Stimulated activated CD4-positive, alpha-beta T cell treated with anti-CD3 and anti-CD28 coated beads, Interleukin-4, amount 100 ng/mL, for 4 hours (primary cell): ENCODE results near the gene GOPC.
"Not testable (repeated sequence)": the region's sequence is repeated elsewhere in the genome, so short reads cannot be mapped to it uniquely, and the experiment has no call there.

Experiments
- DNase-seq, 2 experiments: peaks; one replicate each; pipeline ENCODE4 v3.0.0-alpha.2; 2020

GOPC gene

GRCh38 chr6:117602151-117602898, at the start of gene GOPC:
Gene GOPC (minus strand): TSS chr6:117602511. CDS start chr6:117602288, 223 bp downstream.
- peak; percentile 87 to 96 for DNase-seq

GRCh38 chr6:117651984-117652383, 49.7 kb upstream of the GOPC start:
- not testable (repeated sequence) for DNase-seq

- DNase-seq, result no peak
Observed at GRCh38 chr6:117642976-117643375, 40.7 kb upstream of the GOPC start.

GRCh38 chr6:117637770-117638169, 35.5 kb upstream of the GOPC start:
- no peak for DNase-seq

GRCh38 chr6:117629119-117629660, 26.9 kb upstream of the GOPC start:
- DNase-seq, result no peak

GRCh38 chr6:117627533-117627932, 25.2 kb upstream of the GOPC start:
- no peak for DNase-seq

GRCh38 chr6:117624869-117625481, 22.7 kb upstream of the GOPC start:
- DNase-seq, result no peak

- no peak for DNase-seq
Observed at GRCh38 chr6:117619178-117619577, 16.9 kb upstream of the GOPC start.

GRCh38 chr6:117617210-117618035, 15.1 kb upstream of the GOPC start:
- DNase-seq, result no peak

- DNase-seq, result peak; percentile 7 to 62
Observed at GRCh38 chr6:117616391-117617209, 14.3 kb upstream of the GOPC start.

GRCh38 chr6:117615750-117616390, 13.6 kb upstream of the GOPC start:
- no peak for DNase-seq

- no peak for DNase-seq
Observed at GRCh38 chr6:117613920-117614560, 11.7 kb upstream of the GOPC start.

GRCh38 chr6:117607511-117607910, 5.2 kb upstream of the GOPC start:
- DNase-seq, result no peak

- peak in 1 of 2 experiments; percentile 28 for DNase-seq
Observed at GRCh38 chr6:117605169-117605826, 3.0 kb upstream of the GOPC start.

GRCh38 chr6:117603821-117604220, 1.5 kb upstream of the GOPC start:
- DNase-seq, result no peak

- DNase-seq, result no peak
Observed at GRCh38 chr6:117602899-117603588, 733 bp upstream of the GOPC start.

GRCh38 chr6:117601811-117602150, 530 bp downstream of the GOPC start:
- DNase-seq, result no peak

GRCh38 chr6:117600008-117600743, 2.1 kb downstream of the GOPC start:
- no peak for DNase-seq

GRCh38 chr6:117597755-117598154, 4.6 kb downstream of the GOPC start:
- no peak for DNase-seq
